ENCODE data around the gene PAIP2.
"Not testable (repeated sequence)": the region's sequence is repeated elsewhere in the genome, so short reads cannot be mapped to it uniquely, and the experiment has no call there.

The PAIP2 gene, protein sequence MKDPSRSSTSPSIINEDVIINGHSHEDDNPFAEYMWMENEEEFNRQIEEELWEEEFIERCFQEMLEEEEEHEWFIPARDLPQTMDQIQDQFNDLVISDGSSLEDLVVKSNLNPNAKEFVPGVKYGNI

DNA sequence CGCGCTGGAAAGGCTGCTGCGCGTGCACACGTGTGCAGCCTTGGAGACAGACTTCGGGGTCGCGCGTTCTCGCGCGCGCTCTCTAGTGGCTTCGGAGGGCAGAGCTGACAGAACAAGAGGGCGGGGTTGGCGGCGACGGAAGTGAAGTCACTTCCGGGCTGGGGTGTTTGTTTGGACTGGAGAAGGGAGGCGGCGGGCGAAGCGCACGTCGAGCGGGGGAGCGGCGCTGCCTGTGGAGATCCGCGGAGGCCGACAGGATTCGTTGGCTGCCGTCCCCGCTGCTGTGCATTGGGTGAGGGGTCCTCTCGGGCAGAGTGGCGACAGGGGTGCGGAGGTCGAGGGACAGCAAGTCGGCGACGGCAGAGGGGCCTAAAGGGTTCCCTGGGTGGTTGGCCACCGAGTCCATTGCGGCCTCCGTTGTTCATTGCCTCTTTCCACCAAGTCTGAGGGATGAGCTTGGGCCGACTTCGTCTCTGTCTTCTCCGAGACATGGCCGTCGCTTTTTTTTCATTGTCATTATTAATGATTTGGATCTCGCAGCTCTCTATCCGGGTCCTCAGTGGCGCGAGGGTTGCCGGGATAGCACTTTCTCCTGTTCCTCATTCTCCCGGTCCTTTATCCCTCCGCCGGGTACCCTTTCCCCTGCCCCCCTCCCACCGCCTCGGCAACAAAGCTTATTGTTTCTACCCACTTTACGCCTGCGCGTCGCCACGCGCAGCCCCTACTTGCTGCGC, at the start of gene PAIP2:
Gene PAIP2 (plus strand): TSS at position 166 of the 734 bp plus-strand sequence. CDS start 21,931 bp downstream, outside the sequence.
- DNase-seq (ENCODE audit: low read depth), result peak; percentile 96

DNA sequence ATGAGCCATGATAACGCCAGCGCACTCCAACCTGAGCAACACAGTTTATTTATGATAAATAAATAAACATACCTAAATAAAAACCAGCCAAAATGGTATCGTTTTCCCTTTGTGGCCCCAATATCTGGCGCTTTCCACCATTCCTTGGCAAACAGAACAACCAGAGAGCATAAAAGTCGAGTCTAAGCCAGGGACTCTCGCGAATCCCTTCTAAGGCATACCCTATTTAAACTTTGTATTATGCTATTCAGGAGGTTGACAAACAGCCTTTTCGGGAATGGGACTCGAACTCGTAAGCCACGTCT, 48.5 kb upstream of the PAIP2 start:
- DNase-seq (ENCODE audit: low read depth), result no peak

GRCh38 chr5:139293507-139294373, 47.9 kb upstream of the PAIP2 start, which contains the start of gene MATR3:
Gene MATR3, plus strand, starts transcription at chr5:139293740. Its CDS starts 13,676 bp downstream, at chr5:139307416.
- DNase-seq (ENCODE audit: low read depth), result peak; percentile 91

DNA sequence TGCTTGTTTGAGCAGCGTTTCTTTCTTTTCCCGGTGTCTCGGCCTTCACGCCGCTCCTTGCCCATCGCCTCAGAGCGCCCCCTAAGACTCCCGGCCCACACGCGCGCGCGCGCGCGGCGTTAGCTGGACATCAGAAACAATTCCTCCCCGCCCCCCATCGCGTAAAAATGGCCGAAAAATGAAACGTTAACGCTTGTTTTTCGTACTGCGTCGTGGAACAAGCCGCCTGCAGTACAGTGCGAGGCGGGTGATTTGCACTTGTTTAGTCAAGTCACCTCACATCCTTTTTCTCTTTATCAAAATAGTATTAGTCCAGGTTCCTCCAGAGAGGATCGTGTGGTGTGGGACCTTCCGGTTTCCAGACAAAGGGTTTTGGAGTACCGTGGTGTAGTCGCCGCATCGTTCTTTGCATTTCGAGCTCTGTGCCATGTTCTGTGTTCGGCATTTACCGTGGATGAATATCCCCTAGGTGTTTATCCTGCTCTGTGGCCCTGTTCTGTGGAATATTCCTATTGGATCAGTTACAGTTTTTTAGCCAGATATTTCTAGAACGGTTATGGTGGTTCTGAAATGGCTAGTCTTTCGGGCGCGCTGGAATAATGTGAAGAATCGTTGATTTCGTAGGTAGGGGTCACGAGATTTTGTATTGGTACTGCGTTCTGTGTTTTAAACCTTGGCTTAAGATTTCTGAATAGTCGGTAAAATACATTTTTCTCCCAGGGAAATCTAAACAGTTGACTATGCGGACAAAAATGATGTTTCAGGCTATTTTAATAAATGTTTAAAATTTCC, 47.1 kb upstream of the PAIP2 start:
- DNase-seq (ENCODE audit: low read depth), result peak; percentile 50

GRCh38 chr5:139295346-139296057, 46.2 kb upstream of the PAIP2 start:
- no peak for DNase-seq (ENCODE audit: low read depth)

- no peak for DNase-seq (ENCODE audit: low read depth)
These were observed 45.5 kb upstream of the PAIP2 start for GRCh38 chr5:139296198-139296597.

DNA sequence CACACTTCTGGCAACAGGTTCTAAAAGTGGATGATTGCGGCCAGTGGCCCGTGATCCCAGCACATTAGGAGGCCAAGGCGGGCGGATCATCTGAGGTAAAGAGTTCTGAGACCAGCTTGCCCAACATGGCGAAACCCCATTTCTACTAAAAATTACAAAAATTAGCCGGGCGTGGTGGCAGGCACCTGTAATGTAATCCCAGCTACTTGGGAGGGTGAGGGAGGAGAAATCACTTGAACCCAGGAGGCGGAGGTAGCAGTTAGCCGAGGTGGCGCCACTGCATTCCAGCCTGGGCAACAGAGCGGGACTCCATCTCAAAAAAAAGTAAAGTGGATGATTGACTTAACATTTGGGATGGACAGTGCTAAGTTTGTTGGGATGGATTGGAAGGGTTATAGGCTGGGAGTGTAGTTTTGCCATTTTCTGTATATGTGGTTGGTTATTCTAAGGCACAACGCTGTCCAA, 44.8 kb upstream of the PAIP2 start:
- DNase-seq (ENCODE audit: low read depth), result no peak

GRCh38 chr5:139297439-139298133, 44.1 kb upstream of the PAIP2 start:
- DNase-seq (ENCODE audit: low read depth), result no peak

DNA sequence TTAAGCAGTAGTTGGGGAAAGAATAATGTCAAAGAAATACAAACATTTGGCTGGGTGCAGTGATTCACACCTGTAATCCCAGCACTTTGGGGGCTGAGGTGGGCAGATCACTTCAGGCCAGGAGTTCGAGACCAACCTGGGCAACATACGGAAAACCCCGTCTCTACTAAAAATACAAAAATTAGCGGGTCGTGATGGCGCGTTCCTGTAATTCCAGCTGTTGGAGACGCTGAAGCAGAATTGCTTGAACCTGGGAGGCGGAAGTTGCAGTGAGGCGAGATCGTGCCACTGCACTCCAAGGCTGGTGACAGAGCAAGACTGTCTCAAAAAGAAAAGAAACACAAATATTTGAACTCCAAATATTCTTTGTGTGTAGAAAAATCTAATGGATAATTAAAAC, 43.4 kb upstream of the PAIP2 start:
- DNase-seq (ENCODE audit: low read depth), result no peak

GRCh38 chr5:139299486-139299885, 42.2 kb upstream of the PAIP2 start:
- DNase-seq (ENCODE audit: low read depth), result no peak

DNA sequence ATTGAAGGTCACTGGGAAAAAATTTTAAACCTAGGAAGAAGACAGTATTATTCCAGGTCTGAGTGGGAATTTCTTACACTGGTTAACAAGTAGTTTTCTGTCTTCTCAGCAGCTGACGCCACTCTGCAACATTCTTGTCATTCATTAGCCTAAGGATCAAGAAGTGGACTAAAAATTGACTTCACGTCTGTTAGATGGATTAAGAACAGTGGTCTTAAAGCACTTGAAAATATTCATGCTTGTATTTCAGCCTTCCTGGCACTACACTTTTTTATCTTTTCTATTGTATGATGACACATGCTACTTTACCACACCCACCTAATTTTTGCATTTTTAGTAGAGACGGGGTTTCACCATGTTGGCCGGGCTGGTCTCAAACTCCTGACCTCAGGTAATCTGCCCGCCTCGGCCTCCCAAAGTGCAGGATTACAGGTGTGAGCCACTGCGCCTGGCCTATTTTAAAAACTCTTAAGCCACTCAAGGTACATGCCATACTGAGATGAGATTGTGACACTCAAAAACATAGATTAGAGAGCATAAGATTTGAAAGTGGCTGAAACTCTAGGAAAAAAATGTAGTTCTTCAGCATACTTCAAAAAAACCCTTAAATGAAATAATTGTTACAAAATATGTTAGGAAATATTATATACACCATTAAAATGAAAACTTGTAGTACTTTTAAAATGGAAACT, 39.7 kb upstream of the PAIP2 start:
- no peak for DNase-seq (ENCODE audit: low read depth)

- no peak for DNase-seq (ENCODE audit: low read depth)
These were observed 37.0 kb upstream of the PAIP2 start for GRCh38 chr5:139304391-139305324.

DNA sequence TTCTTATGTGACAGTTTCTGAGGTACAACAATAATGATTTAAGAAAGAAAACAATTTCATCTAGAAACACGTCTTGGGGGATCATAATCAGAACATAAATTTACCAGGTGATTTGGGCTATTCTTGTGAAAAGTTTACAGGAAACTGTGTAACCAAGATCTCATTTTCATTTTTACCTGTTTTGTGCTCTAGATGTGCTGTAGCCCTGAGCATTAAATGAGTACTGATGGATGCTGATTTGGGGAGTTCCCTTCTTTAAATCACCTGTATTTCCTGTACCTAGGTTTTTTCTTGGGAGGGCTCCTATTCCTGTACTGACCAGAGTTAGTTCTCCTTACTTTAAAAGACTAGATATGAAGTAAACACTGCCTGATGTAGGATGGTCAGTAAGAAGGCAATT, 35.5 kb upstream of the PAIP2 start:
- DNase-seq (ENCODE audit: low read depth), result no peak

DNA sequence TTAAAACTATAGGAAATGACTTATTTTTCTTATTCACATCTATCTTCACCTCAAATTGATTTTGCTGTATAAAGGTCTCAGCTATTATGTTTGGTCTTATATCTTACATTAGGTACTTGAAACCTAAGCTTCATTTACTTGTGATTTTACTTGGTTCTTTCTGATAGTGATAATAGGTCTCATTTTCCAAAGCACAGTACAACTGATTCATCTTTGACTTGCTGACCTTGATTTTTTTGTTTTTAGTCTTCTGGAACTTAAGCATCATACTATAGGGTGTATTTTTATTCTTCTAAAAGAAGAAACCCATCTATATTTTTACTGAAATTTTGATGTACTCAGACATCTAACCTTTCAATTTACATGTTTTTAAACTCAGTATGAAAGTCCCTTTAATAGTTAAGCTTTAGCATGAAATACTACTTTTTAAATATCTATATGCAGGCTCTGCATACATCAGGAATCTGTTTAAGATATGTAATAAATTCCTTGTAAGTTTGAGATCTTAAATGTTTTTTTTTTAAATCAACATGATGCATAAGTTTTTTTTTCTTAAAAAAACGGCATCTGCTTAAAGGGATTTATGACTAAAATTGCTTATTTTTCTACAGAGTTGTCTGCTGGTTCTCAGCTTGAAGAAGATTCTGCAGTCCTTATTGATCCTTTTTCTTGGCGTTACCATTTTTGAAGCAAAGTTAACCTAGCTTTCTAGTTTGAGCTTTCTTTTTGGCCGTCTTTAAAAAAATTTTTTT, 34.9 kb upstream of the PAIP2 start:
- no peak for DNase-seq (ENCODE audit: low read depth)

GRCh38 chr5:139308797-139309196, 32.9 kb upstream of the PAIP2 start:
- no peak for DNase-seq (ENCODE audit: low read depth)

- DNase-seq (ENCODE audit: low read depth), result not testable (repeated sequence)
These were observed 30.9 kb upstream of the PAIP2 start for GRCh38 chr5:139310715-139311186.

GRCh38 chr5:139312075-139312474, 29.6 kb upstream of the PAIP2 start:
- DNase-seq (ENCODE audit: low read depth), result no peak

- DNase-seq (ENCODE audit: low read depth), result no peak
These were observed 27.4 kb upstream of the PAIP2 start for GRCh38 chr5:139314276-139314675.

Measured in activated T-cell treated with anti-CD3 and anti-CD28 coated beads for 1 hour (primary cell).